Mucosa of descending colon (tissue), 3 donors: ENCODE data around the gene OPTN. TPM values are rescaled to one million over a fixed set of nuclear protein-coding genes. Genes with fewer than 3 reads are reported as not detected.

ENCODE experiments used
- ATAC-seq: fragments of 200-7000 bp; cut with Tn5 transposase; one replicate; pipeline ENCODE4 v1.9.1; 2020; ENCODE audit warnings: mild to moderate bottlenecking, moderate library complexity
- DNase-seq, 3 donors: peaks; one replicate each; pipeline ENCODE4 v3.0.0-alpha.2; 2020
- H3K36me3 ChIP-seq: fragments of 200-600 bp; one replicate; pipeline ENCODE4 v1.8.0; 2021; ENCODE audit warnings: low read depth, mild to moderate bottlenecking
- H3K4me1 ChIP-seq: fragments of 200-600 bp; one replicate; pipeline ENCODE4 v1.8.0; 2021; ENCODE audit warnings: low read depth, mild to moderate bottlenecking
- H3K4me3 ChIP-seq: fragments of 200-600 bp; one replicate; pipeline ENCODE4 v1.8.0; 2021; ENCODE audit warnings: mild to moderate bottlenecking
- H3K9me3 ChIP-seq: fragments of 200-600 bp; one replicate; pipeline ENCODE4 v1.8.0; 2021; ENCODE audit warnings: mild to moderate bottlenecking
- CTCF ChIP-seq: fragments of 200-600 bp; IDR thresholded peaks from one replicate; pipeline ENCODE4 v1.8.0; 2022; ENCODE audit warnings: antibody characterized with exemption, mild to moderate bottlenecking
- intact Hi-C, 2 donors: fragments of 100-400 bp; cut with DNase I in 1 of 2; cut with micrococcal nuclease in 1 of 2; formaldehyde crosslinking; loops; one replicate each; pipeline versions ENCODE4 v1.11.0 to v1.11.1; 2022; cut with DNase I, micrococcal nuclease
- total RNA-seq, 3 donors: library from RNA; stranded (reverse); fragmentation: NEBNext Ultra II Directional in 2 of 3; extraction: Animal tissue kit (Norgen Biotek cat#: 25700) in 2 of 3; gene quantifications; one replicate each; pipeline versions ENCODE4 v1.2.1 to v1.2.4, GENCODE V29; 2021 to 2023
- donor health status: DM: no; HTN: no; CAD: no; lungs with moderate emphysema.
- donor health status: DM: no; HTN: no; CAD: no.
- donor health status: DM: no; HTN: yes; CAD: no.

OPTN gene
- total RNA-seq, 3 donors from 2014 or later, result 92.1 to 148 (median 101) TPM

GRCh38 chr10:13158401-13158800 is 58.4 kb downstream of the OPTN start:
- H3K36me3 ChIP-seq, result peaks cover 4% of the 10 kb centered on the region
- no peaks in the 10 kb centered on the region for H3K9me3 ChIP-seq
- TF ChIP-seq CTCF, result no peak
- ATAC-seq (peak; percentile 7), DNase-seq (peak in 2 of 3 donors; percentile 20 to 45)
- peak overlapping the region; percentile 6 for H3K4me3 ChIP-seq
- H3K4me1 ChIP-seq, result peaks cover 17% of the 10 kb centered on the region
- intact Hi-C loops, result no loop called here

GRCh38 chr10:13160934-13161856 is 61.2 kb downstream of the OPTN start, which contains the start of gene MCM10:
MCM10 (plus strand) TSS chr10:13161558; CDS start chr10:13164203, 2,645 bp downstream.
- Histone ChIP-seq H3K4me1 (peaks cover 17% of the 10 kb centered on the region), H3K4me3 (peak within 1 kb of the TSS; percentile 17), H3K36me3 (peaks cover 4% of the 10 kb centered on the region), H3K9me3 (no peaks in the 10 kb centered on the region)
- intact Hi-C loops, result loop anchor here in 1 of 2 donors (1.0 kb wide), 1 partner anchor 45 kb away; no protein-coding TSS in a partner anchor
- peak; percentile 75 for TF ChIP-seq CTCF
- DNase-seq (peak; percentile 97 to 100 (median 97)), ATAC-seq (peak; percentile 100)

- intact Hi-C loops, result loop anchor here in 1 of 2 donors (1.0 kb wide), 1 partner anchor 46 kb away; no protein-coding TSS in a partner anchor
These were observed 61.9 kb downstream of the OPTN start for GRCh38 chr10:13161857-13162271.

GRCh38 chr10:13163859-13164258 is 63.9 kb downstream of the OPTN start:
- Histone ChIP-seq H3K9me3 (no peaks in the 10 kb centered on the region), H3K4me3 (no peak overlapping the region), H3K4me1 (peaks cover 17% of the 10 kb centered on the region), H3K36me3 (peaks cover 4% of the 10 kb centered on the region)
- TF ChIP-seq CTCF, result no peak
- intact Hi-C loops, result no loop called here
- ATAC-seq, result no peak
- DNase-seq, result no peak

More at GRCh38 chr10:13161857-13162271, 61.9 kb downstream of the OPTN start:
- Histone ChIP-seq H3K4me3 (no peak overlapping the region), H3K4me1 (peaks cover 17% of the 10 kb centered on the region), H3K9me3 (no peaks in the 10 kb centered on the region), H3K36me3 (peaks cover 4% of the 10 kb centered on the region)
- DNase-seq (no peak), ATAC-seq (no peak)
- TF ChIP-seq CTCF, result no peak

GRCh38 chr10:13165177-13165576 is 65.2 kb downstream of the OPTN start:
- DNase-seq, result no peak
- Histone ChIP-seq H3K4me1 (peaks cover 17% of the 10 kb centered on the region), H3K9me3 (no peaks in the 10 kb centered on the region), H3K4me3 (no peak overlapping the region), H3K36me3 (peaks cover 4% of the 10 kb centered on the region)
- no peak for ATAC-seq
- TF ChIP-seq CTCF, result no peak
- intact Hi-C loops, result no loop called here
